Measurements from ENCODE around the gene MOCS1.

The MOCS1 gene

GRCh38 chr6:39912446-39912845, 21.8 kb downstream of the MOCS1 start:
- no peaks in the 10 kb centered on the region for H3K9me3 Mint-ChIP-seq
- H3K36me3 Mint-ChIP-seq (ENCODE audit: insufficient read depth) = peaks cover 7% of the 10 kb centered on the region
- no peak overlapping the region for H3K4me3 Mint-ChIP-seq
- ATAC-seq (replicated peaks) (no peak), DNase-seq (no peak)
- H3K27ac Mint-ChIP-seq = no peak overlapping the region
- no peaks in the 10 kb centered on the region for H3K4me1 Mint-ChIP-seq (ENCODE audit: low read depth in 2 of 2)
- peaks cover 13 to 20% of the 10 kb centered on the region in 2 donors for H3K27me3 Mint-ChIP-seq

GRCh38 chr6:39911513-39912125, 22.6 kb downstream of the MOCS1 start:
- H3K9me3 Mint-ChIP-seq = no peaks in the 10 kb centered on the region
- H3K27ac Mint-ChIP-seq = no peak overlapping the region
- peaks cover 11 to 17% of the 10 kb centered on the region in 2 donors for H3K27me3 Mint-ChIP-seq
- ATAC-seq (replicated peaks) = no peak
- H3K4me3 Mint-ChIP-seq = no peak overlapping the region
- no peak for DNase-seq
- peaks cover 7% of the 10 kb centered on the region for H3K36me3 Mint-ChIP-seq (ENCODE audit: insufficient read depth)
- H3K4me1 Mint-ChIP-seq (ENCODE audit: low read depth in 2 of 2) = no peaks in the 10 kb centered on the region

GRCh38 chr6:39910744-39911143, 23.5 kb downstream of the MOCS1 start:
- peaks cover 9% of the 10 kb centered on the region for H3K36me3 Mint-ChIP-seq (ENCODE audit: insufficient read depth)
- H3K9me3 Mint-ChIP-seq = no peaks in the 10 kb centered on the region
- H3K27me3 Mint-ChIP-seq = peaks cover 12 to 15% of the 10 kb centered on the region in 2 donors
- ATAC-seq (replicated peaks) (no peak), DNase-seq (no peak)
- peak overlapping the region in 1 of 2 donors; percentile 11 for H3K27ac Mint-ChIP-seq
- H3K4me3 Mint-ChIP-seq = no peak overlapping the region
- no peaks in the 10 kb centered on the region for H3K4me1 Mint-ChIP-seq (ENCODE audit: low read depth in 2 of 2)

GRCh38 chr6:39910164-39910563, 24.1 kb downstream of the MOCS1 start:
- Mint-ChIP-seq H3K4me3 (no peak overlapping the region), H3K36me3 (ENCODE audit: insufficient read depth) (peaks cover 9% of the 10 kb centered on the region), H3K27ac (no peak overlapping the region), H3K9me3 (no peaks in the 10 kb centered on the region), H3K27me3 (peaks cover 12 to 21% of the 10 kb centered on the region in 2 donors), H3K4me1 (ENCODE audit: low read depth in 2 of 2) (no peaks in the 10 kb centered on the region)
- ATAC-seq (replicated peaks) (no peak), DNase-seq (no peak)

- Mint-ChIP-seq H3K4me1 (ENCODE audit: low read depth in 2 of 2) (no peaks in the 10 kb centered on the region), H3K27me3 (peaks cover 12 to 25% of the 10 kb centered on the region in 2 donors), H3K9me3 (no peaks in the 10 kb centered on the region), H3K36me3 (ENCODE audit: insufficient read depth) (peaks cover 9% of the 10 kb centered on the region), H3K4me3 (no peak overlapping the region), H3K27ac (no peak overlapping the region)
- ATAC-seq (replicated peaks) (no peak), DNase-seq (no peak)
Measured at GRCh38 chr6:39909701-39910100, 24.6 kb downstream of the MOCS1 start.

GRCh38 chr6:39908838-39909583, 25.3 kb downstream of the MOCS1 start:
- Mint-ChIP-seq H3K4me3 (no peak overlapping the region), H3K4me1 (ENCODE audit: low read depth in 2 of 2) (no peaks in the 10 kb centered on the region), H3K27me3 (peaks cover 12 to 29% of the 10 kb centered on the region in 2 donors), H3K27ac (no peak overlapping the region), H3K36me3 (ENCODE audit: insufficient read depth) (peaks cover 9% of the 10 kb centered on the region), H3K9me3 (no peaks in the 10 kb centered on the region)
- DNase-seq (no peak), ATAC-seq (replicated peaks) (no peak)

- no peaks in the 10 kb centered on the region for H3K9me3 Mint-ChIP-seq
- H3K4me3 Mint-ChIP-seq = no peak overlapping the region
- peaks cover 12 to 29% of the 10 kb centered on the region in 2 donors for H3K27me3 Mint-ChIP-seq
- peaks cover 9% of the 10 kb centered on the region for H3K36me3 Mint-ChIP-seq (ENCODE audit: insufficient read depth)
- no peak overlapping the region for H3K27ac Mint-ChIP-seq
- ATAC-seq (replicated peaks) = no peak
- no peak for DNase-seq
- H3K4me1 Mint-ChIP-seq (ENCODE audit: low read depth in 2 of 2) = no peaks in the 10 kb centered on the region
Measured at GRCh38 chr6:39907871-39908575, 26.2 kb downstream of the MOCS1 start.

GRCh38 chr6:39906318-39906761, 27.9 kb downstream of the MOCS1 start:
- Mint-ChIP-seq H3K4me1 (ENCODE audit: low read depth in 2 of 2) (no peaks in the 10 kb centered on the region), H3K36me3 (ENCODE audit: insufficient read depth) (peaks cover 9% of the 10 kb centered on the region), H3K4me3 (no peak overlapping the region), H3K27me3 (peaks cover 4 to 37% of the 10 kb centered on the region in 2 donors), H3K27ac (no peak overlapping the region), H3K9me3 (no peaks in the 10 kb centered on the region)
- ATAC-seq (replicated peaks) = no peak
- no peak for DNase-seq

GRCh38 chr6:39905640-39905975, 28.7 kb downstream of the MOCS1 start:
- ATAC-seq (replicated peaks) (no peak), DNase-seq (no peak)
- H3K4me3 Mint-ChIP-seq = no peak overlapping the region
- H3K4me1 Mint-ChIP-seq (ENCODE audit: low read depth in 2 of 2) = no peaks in the 10 kb centered on the region
- H3K36me3 Mint-ChIP-seq (ENCODE audit: insufficient read depth) = peaks cover 9% of the 10 kb centered on the region
- H3K9me3 Mint-ChIP-seq = no peaks in the 10 kb centered on the region
- no peak overlapping the region for H3K27ac Mint-ChIP-seq
- peaks cover 0 to 43% of the 10 kb centered on the region in 2 donors for H3K27me3 Mint-ChIP-seq

GRCh38 chr6:39904946-39905639, 29.2 kb downstream of the MOCS1 start:
- ATAC-seq (replicated peaks) = no peak
- no peak overlapping the region for H3K27ac Mint-ChIP-seq
- H3K4me1 Mint-ChIP-seq (ENCODE audit: low read depth in 2 of 2) = no peaks in the 10 kb centered on the region

GRCh38 chr6:39903656-39904055, 30.6 kb downstream of the MOCS1 start:
- Mint-ChIP-seq H3K4me1 (ENCODE audit: low read depth in 2 of 2) (no peaks in the 10 kb centered on the region), H3K27ac (no peak overlapping the region), H3K4me3 (no peak overlapping the region), H3K27me3 (peaks cover 0 to 50% of the 10 kb centered on the region in 2 donors), H3K36me3 (ENCODE audit: insufficient read depth) (peaks cover 5% of the 10 kb centered on the region), H3K9me3 (no peaks in the 10 kb centered on the region)
- DNase-seq (no peak), ATAC-seq (replicated peaks) (no peak)

More at GRCh38 chr6:39904946-39905639, 29.2 kb downstream of the MOCS1 start:
- Mint-ChIP-seq H3K27me3 (peaks cover 0 to 43% of the 10 kb centered on the region in 2 donors), H3K9me3 (no peaks in the 10 kb centered on the region), H3K36me3 (ENCODE audit: insufficient read depth) (peaks cover 6% of the 10 kb centered on the region), H3K4me3 (no peak overlapping the region)
- no peak for DNase-seq

GRCh38 chr6:39902786-39903465, 31.3 kb downstream of the MOCS1 start:
- H3K4me1 Mint-ChIP-seq (ENCODE audit: low read depth in 2 of 2) = no peaks in the 10 kb centered on the region
- no peaks in the 10 kb centered on the region for H3K9me3 Mint-ChIP-seq
- peaks cover 0 to 57% of the 10 kb centered on the region in 2 donors for H3K27me3 Mint-ChIP-seq
- H3K36me3 Mint-ChIP-seq (ENCODE audit: insufficient read depth) = peaks cover 5% of the 10 kb centered on the region
- ATAC-seq (replicated peaks) (no peak), DNase-seq (no peak)
- H3K4me3 Mint-ChIP-seq = no peak overlapping the region
- H3K27ac Mint-ChIP-seq = no peak overlapping the region

GRCh38 chr6:39902136-39902535, 32.1 kb downstream of the MOCS1 start:
- no peaks in the 10 kb centered on the region for H3K4me1 Mint-ChIP-seq (ENCODE audit: low read depth in 2 of 2)
- peaks cover 4 to 64% of the 10 kb centered on the region in 2 donors for H3K27me3 Mint-ChIP-seq
- H3K27ac Mint-ChIP-seq = no peak overlapping the region
- H3K4me3 Mint-ChIP-seq = no peak overlapping the region
- peaks cover 5% of the 10 kb centered on the region for H3K36me3 Mint-ChIP-seq (ENCODE audit: insufficient read depth)
- DNase-seq (no peak), ATAC-seq (replicated peaks) (no peak)
- no peaks in the 10 kb centered on the region for H3K9me3 Mint-ChIP-seq
